ENCODE results near the gene OR6S1.
"Not testable (repeated sequence)": the region's sequence is repeated elsewhere in the genome, so short reads cannot be mapped to it uniquely, and the experiment has no call there.

The OR6S1 gene

GRCh38 chr14:20630340-20631022 is 11.0 kb downstream of the OR6S1 start:
- DNase-seq = peak; percentile 55 to 63

- DNase-seq = no peak
Observed at GRCh38 chr14:20628063-20628854, 13.2 kb downstream of the OR6S1 start.

- DNase-seq = no peak
Observed at GRCh38 chr14:20627346-20628027, 14.0 kb downstream of the OR6S1 start.

GRCh38 chr14:20626274-20626673 is 15.2 kb downstream of the OR6S1 start:
- no peak for DNase-seq

- DNase-seq = peak; percentile 63 to 74
Observed at GRCh38 chr14:20624495-20625070, 16.9 kb downstream of the OR6S1 start.

- no peak for DNase-seq
Observed at GRCh38 chr14:20623798-20624197, 17.7 kb downstream of the OR6S1 start.

- DNase-seq = no peak
Observed at GRCh38 chr14:20622816-20623291, 18.6 kb downstream of the OR6S1 start.

GRCh38 chr14:20620798-20621478 is 20.6 kb downstream of the OR6S1 start:
- no peak for DNase-seq

- DNase-seq = not testable (repeated sequence)
Observed at GRCh38 chr14:20619688-20620087, 21.8 kb downstream of the OR6S1 start.

- DNase-seq = no peak
Observed at GRCh38 chr14:20618271-20618749, 23.2 kb downstream of the OR6S1 start.

- no peak for DNase-seq
Observed at GRCh38 chr14:20617138-20618003, 24.1 kb downstream of the OR6S1 start.

GRCh38 chr14:20615996-20616395 is 25.5 kb downstream of the OR6S1 start:
- DNase-seq = no peak

GRCh38 chr14:20614038-20614840 is 27.3 kb downstream of the OR6S1 start:
- peak in 1 of 2 donors; percentile 37 for DNase-seq

GRCh38 chr14:20613094-20614037 is 28.1 kb downstream of the OR6S1 start:
- peak; percentile 90 to 93 for DNase-seq

GRCh38 chr14:20612403-20612802 is 29.1 kb downstream of the OR6S1 start:
- DNase-seq = no peak

GRCh38 chr14:20611277-20611676 is 30.2 kb downstream of the OR6S1 start:
- DNase-seq = no peak

- DNase-seq = peak; percentile 83 to 85
Observed at GRCh38 chr14:20610002-20610765, 31.3 kb downstream of the OR6S1 start.

- DNase-seq = peak; percentile 78 to 88
Observed at GRCh38 chr14:20609215-20610001, 32.1 kb downstream of the OR6S1 start.

Data from CD4-positive, alpha-beta T cell treated with Interleukin-4 for 1 hour (primary cell).